GM18951 (cell line): Measurements from ENCODE around the gene PEX14.

ENCODE experiments used
- POLR2A ChIP-seq: IDR thresholded peaks from 4 replicates; pipeline ENCODE4 v1.6.1; 2011; ENCODE audit warnings: mild to moderate bottlenecking; ENCODE audit not compliant: insufficient read length, insufficient read depth; ENCODE audit errors: extremely low read depth
- in situ Hi-C: fragments of 300-500 bp; cut with MboI; formaldehyde crosslinking; loops from one replicate; pipeline ENCODE4 v1.12.0; 2022; ENCODE audit warnings: low sequenced_read_pairs, mixed read lengths, inconsistent platforms; ENCODE audit not compliant: unreplicated experiment

PEX14 gene

GRCh38 chr1:10644307-10645128 lies 169.8 kb downstream of the PEX14 start:
- TF ChIP-seq POLR2A = no peak
- in situ Hi-C loops = no loop called here

- TF ChIP-seq POLR2A = no peak
- in situ Hi-C loops = no loop called here
Observed at GRCh38 chr1:10646347-10646861, 171.7 kb downstream of the PEX14 start.

GRCh38 chr1:10647414-10648170 lies 172.8 kb downstream of the PEX14 start:
- no peak for TF ChIP-seq POLR2A
- in situ Hi-C loops = no loop called here

- in situ Hi-C loops = no loop called here
- no peak for TF ChIP-seq POLR2A
Observed at GRCh38 chr1:10648689-10649516, 174.2 kb downstream of the PEX14 start.

GRCh38 chr1:10649517-10650201 lies 174.9 kb downstream of the PEX14 start:
- in situ Hi-C loops = no loop called here
- TF ChIP-seq POLR2A = no peak

GRCh38 chr1:10650556-10651388 lies 176.0 kb downstream of the PEX14 start:
- in situ Hi-C loops = no loop called here
- no peak for TF ChIP-seq POLR2A

GRCh38 chr1:10651389-10651766 lies 176.6 kb downstream of the PEX14 start:
- in situ Hi-C loops = no loop called here
- TF ChIP-seq POLR2A = no peak

- in situ Hi-C loops = no loop called here
- no peak for TF ChIP-seq POLR2A
Observed at GRCh38 chr1:10651793-10652192, 177.0 kb downstream of the PEX14 start.

- TF ChIP-seq POLR2A = no peak
- in situ Hi-C loops = no loop called here
Observed at GRCh38 chr1:10652626-10653025, 177.9 kb downstream of the PEX14 start.

GRCh38 chr1:10653370-10654125 lies 178.8 kb downstream of the PEX14 start:
- in situ Hi-C loops = no loop called here
- TF ChIP-seq POLR2A = no peak

- no peak for TF ChIP-seq POLR2A
- in situ Hi-C loops = no loop called here
Observed at GRCh38 chr1:10655002-10655401, 180.3 kb downstream of the PEX14 start.
